Stimulated activated CD8-positive, alpha-beta memory T cell treated with anti-CD3 and anti-CD28 coated beads, Interleukin-12 subunit alpha, Interleukin-12 subunit beta, amount 100 ng/mL, for 24 hours (primary cell): ENCODE data around the gene TRPM8.
"Not testable (repeated sequence)": the region's sequence is repeated elsewhere in the genome, so short reads cannot be mapped to it uniquely, and the experiment has no call there.

Experiments used
- DNase-seq: peaks from one replicate; pipeline ENCODE4 v3.0.0-alpha.2; 2020; ENCODE audit errors: extremely low read depth

The TRPM8 gene

DNA sequence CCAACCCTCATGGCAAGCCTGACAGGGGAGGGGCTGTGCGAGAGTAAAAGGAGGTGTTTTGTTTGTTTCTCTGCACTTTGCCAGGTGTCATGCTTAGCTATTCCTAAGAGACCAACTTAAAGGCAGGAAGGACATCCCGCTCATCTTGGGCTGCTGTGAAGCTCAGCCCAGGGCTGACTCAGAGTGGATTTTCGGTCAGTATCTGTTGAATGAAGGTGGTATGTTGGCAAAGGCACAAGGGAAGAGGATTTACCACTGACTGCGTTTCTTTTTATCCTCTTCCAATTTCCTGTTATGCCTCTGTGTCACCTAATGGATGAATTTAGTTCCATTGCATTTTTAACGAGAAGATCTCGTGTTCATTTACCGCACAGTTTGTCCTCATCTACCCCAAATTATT, 18.9 kb downstream of the TRPM8 start:
- no peak for DNase-seq

DNA sequence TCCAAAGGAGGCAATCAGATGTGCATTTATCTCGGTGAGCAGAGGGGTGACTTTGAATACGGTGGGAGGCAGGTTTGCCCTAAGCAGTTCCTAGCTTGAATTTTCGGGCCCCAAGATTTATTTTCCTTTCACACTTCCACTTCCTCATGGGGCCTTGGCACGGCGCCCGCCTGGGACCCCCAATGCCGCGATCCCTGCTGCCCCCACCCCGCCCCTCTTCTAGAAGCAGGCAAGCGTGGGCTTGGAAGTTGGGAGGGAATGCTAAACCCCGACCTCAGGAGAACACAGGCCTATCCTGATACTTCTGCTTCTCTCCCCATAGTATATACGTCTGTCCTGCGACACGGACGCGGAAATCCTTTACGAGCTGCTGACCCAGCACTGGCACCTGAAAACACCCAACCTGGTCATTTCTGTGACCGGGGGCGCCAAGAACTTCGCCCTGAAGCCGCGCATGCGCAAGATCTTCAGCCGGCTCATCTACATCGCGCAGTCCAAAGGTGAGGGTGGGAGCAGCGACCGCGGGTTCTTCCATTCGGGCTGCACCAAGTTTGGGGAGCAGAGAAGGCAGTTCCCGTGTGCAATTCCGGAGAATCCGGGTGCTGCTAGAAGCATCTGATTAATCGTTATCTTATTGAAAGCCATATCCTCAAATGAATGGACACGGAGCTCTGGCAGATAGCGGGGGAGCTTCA, 21.6 kb downstream of the TRPM8 start:
- no peak for DNase-seq

- no peak for DNase-seq
Measured at GRCh38 chr2:233940376-233941276, 23.5 kb downstream of the TRPM8 start.

GRCh38 chr2:233942731-233943130, 25.6 kb downstream of the TRPM8 start:
- no peak for DNase-seq

- DNase-seq = no peak
Measured at GRCh38 chr2:233944269-233944668, 27.1 kb downstream of the TRPM8 start.

GRCh38 chr2:233944722-233945121, 27.5 kb downstream of the TRPM8 start:
- DNase-seq = no peak

- DNase-seq = no peak
Measured at GRCh38 chr2:233945146-233945545, 28.0 kb downstream of the TRPM8 start.

GRCh38 chr2:233950078-233950825, 33.1 kb downstream of the TRPM8 start:
- DNase-seq = no peak

GRCh38 chr2:233952335-233952734, 35.2 kb downstream of the TRPM8 start:
- no peak for DNase-seq

- DNase-seq = no peak
Measured at GRCh38 chr2:233953087-233953801, 36.1 kb downstream of the TRPM8 start.

GRCh38 chr2:233960203-233960602, 43.0 kb downstream of the TRPM8 start:
- no peak for DNase-seq

- DNase-seq = no peak
Measured at GRCh38 chr2:233961905-233962304, 44.7 kb downstream of the TRPM8 start.

GRCh38 chr2:233964581-233964980, 47.4 kb downstream of the TRPM8 start:
- DNase-seq = no peak

- DNase-seq = no peak
Measured at GRCh38 chr2:233965032-233965603, 47.9 kb downstream of the TRPM8 start.

GRCh38 chr2:233965646-233966045, 48.5 kb downstream of the TRPM8 start:
- DNase-seq = not testable (repeated sequence)

DNA sequence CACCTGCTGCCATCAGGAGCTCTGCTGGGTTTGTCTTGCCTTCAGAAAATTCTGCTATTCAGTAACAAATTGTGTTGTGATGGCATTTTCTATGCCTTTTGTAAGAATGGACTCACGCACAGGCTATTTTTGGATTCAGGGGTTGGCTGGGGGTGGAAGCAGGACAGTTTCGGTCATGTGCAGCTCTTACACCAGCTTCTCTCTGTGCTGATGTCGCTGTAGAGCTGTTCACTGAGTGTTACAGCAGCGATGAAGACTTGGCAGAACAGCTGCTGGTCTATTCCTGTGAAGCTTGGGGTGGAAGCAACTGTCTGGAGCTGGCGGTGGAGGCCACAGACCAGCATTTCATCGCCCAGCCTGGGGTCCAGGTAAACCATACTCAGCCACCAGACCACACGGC, 49.2 kb downstream of the TRPM8 start:
- DNase-seq = no peak

- no peak for DNase-seq
Measured at GRCh38 chr2:233967164-233967563, 50.0 kb downstream of the TRPM8 start.

DNA sequence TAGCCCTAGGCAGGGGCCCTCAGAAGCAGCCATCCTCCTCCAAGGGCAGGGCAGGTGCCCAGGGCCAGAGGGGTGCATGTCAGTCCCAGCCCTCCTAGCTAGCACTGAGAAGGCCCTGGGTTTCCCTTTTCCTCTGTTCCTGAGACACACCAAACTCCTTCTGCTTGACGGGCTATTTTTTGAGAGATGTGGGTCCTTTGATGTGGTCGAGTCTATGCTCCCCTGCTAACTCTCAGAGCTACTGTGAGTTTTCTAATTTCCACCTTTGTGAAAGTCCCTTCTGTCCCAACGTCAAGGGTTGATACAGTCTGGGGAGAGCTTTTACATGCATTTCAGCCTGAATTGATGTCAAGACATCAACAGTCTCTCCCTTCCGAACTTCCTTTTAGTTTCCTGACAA, 51.4 kb downstream of the TRPM8 start:
- DNase-seq = no peak

GRCh38 chr2:233972460-233972859, 55.3 kb downstream of the TRPM8 start:
- not testable (repeated sequence) for DNase-seq

GRCh38 chr2:233972941-233973575, 55.9 kb downstream of the TRPM8 start:
- DNase-seq = no peak

DNA sequence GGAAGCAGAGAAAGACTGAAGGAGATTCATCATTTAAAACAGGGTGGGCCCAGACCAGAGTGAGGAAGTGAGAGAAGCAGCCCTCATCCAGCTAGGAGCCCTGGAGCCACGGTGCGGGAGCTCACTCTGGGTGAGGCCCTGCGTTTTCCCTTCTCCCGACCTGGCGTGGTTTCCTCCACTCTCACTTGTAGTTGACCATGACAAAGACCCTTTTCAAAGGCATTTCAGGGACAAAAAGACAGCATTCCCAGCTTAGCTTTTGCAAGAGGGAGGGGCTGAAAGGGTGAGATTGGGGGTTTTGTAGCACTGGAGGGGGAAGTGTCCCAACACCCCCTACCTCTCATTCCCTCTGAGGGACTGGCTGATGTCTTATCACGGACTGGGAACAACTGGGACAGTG, 56.6 kb downstream of the TRPM8 start:
- DNase-seq = no peak
